ENCODE results near the gene LRP1. TPM values are rescaled to one million over a fixed set of nuclear protein-coding genes. Genes with fewer than 3 reads are reported as not detected.
A peak's percentile ranks its signal among the peaks of the same experiment; 100 is the strongest.

LRP1 gene
- total RNA-seq, 2 donors from 2014 or later, result 53.5 to 198 TPM

- Histone ChIP-seq H3K4me3 (no peak overlapping the region), H3K27me3 (replicated peaks; ENCODE audit: insufficient read depth) (no peaks in the 10 kb centered on the region), H3K9me3 (no peaks in the 10 kb centered on the region), H3K4me1 (replicated peaks) (no peaks in the 10 kb centered on the region), H3K27ac (no peak overlapping the region), H3K36me3 (no peaks in the 10 kb centered on the region)
- WGBS, result 34% methylated on average over 2 of the region's 2 CpGs
- TF ChIP-seq POLR2A (IDR thresholded peaks at IDR 0.05), result no peak
- TF ChIP-seq CTCF (IDR thresholded peaks at IDR 0.05), result no peak
- no peak for DNase-seq (ENCODE audit: low spot score)
- intact Hi-C loops (cut with DNase I), result loop anchor here (2.0 kb wide), 2 partner anchors 49 to 59 kb away; no protein-coding TSS in a partner anchor
Observed at GRCh38 chr12:57123813-57124212, 4.5 kb upstream of the LRP1 start.

DNA sequence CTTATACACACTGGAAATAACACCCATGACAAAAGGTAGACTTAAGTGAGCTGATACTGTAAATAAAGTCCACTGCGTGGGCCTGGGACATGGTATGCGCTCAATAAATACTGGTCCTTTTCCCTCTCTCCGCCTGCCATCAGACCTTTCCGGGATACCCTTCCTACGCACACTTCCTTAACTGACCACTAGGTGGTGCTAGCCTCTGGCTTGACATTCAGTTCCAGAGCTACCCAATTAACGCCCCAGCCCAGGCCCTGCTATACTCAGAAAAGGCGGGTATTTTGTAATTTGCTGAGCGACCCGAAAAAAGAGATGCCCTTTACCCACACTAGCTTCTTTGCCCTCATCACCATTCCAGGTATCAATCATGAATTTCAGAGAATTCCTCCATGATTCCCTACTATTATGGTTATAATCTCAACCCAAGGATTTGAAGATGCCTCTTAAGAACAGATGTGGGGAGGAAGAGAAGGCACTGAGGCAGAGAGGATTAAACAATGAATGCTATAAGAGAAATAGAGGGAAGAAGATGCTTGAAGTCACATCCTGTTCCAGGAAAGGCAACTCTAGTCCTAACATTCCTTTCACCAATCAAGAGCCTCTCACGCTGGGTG is 3.9 kb upstream of the LRP1 start:
- TF ChIP-seq POLR2A (IDR thresholded peaks at IDR 0.05) (no peak), POLR2AphosphoS5 (IDR thresholded peaks at IDR 0.05) (peak; percentile 68), CTCF (IDR thresholded peaks at IDR 0.05) (peak; percentile 93 to 96 (median 96))
- intact Hi-C loops (cut with DNase I), result loop anchor here (2.0 kb wide), 2 partner anchors 48 to 58 kb away; no protein-coding TSS in a partner anchor
- H3K27ac ChIP-seq, result no peak overlapping the region
- H3K27me3 ChIP-seq (replicated peaks; ENCODE audit: insufficient read depth), result no peaks in the 10 kb centered on the region
- 14% methylated on average over 10 of the region's 10 CpGs for WGBS
- no peaks in the 10 kb centered on the region for H3K36me3 ChIP-seq
- H3K4me3 ChIP-seq, result no peak overlapping the region
- H3K9me3 ChIP-seq, result no peaks in the 10 kb centered on the region
- DNase-seq (ENCODE audit: low spot score), result peak; percentile 67
- H3K4me1 ChIP-seq (replicated peaks), result no peaks in the 10 kb centered on the region

DNA sequence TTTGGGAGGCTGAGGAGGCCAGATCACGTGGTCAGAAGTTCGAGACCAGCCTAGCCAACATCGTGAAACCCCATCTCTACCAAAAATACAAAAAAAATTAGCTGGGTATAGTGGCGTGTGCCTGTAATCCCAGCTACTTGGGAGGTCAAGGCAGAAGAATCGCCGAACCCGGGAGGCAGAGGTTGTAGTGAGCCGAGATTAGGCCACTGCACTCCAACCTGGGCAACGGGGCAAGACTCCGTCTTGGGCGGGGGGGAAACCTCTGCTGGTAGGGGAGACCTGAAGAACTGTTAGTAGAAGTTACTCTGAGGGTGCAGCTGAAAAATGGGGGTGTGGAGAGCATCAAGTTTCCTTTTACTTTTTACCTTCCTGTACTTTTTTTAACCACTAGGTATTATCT is 2.2 kb upstream of the LRP1 start:
- Histone ChIP-seq H3K27ac (peak overlapping the region in 1 of 2 donors; percentile 94), H3K36me3 (no peaks in the 10 kb centered on the region), H3K27me3 (replicated peaks; ENCODE audit: insufficient read depth) (no peaks in the 10 kb centered on the region), H3K4me1 (replicated peaks) (no peaks in the 10 kb centered on the region), H3K4me3 (no peak overlapping the region), H3K9me3 (no peaks in the 10 kb centered on the region)
- no peak for TF ChIP-seq CTCF (IDR thresholded peaks at IDR 0.05)
- TF ChIP-seq POLR2A (IDR thresholded peaks at IDR 0.05), result no peak
- no peak for TF ChIP-seq POLR2AphosphoS5 (IDR thresholded peaks at IDR 0.05)
- no peak for DNase-seq (ENCODE audit: low spot score)
- 95% methylated on average over 11 of the region's 11 CpGs for WGBS
- intact Hi-C loops (cut with DNase I), result no loop called here

- no peaks in the 10 kb centered on the region for H3K36me3 ChIP-seq
- DNase-seq (ENCODE audit: low spot score), result no peak
- H3K27ac ChIP-seq, result peak overlapping the region; percentile 94 to 99
- H3K27me3 ChIP-seq (replicated peaks; ENCODE audit: insufficient read depth), result no peaks in the 10 kb centered on the region
- peak overlapping the region in 1 of 2 donors; percentile 60 for H3K4me3 ChIP-seq
- intact Hi-C loops (cut with DNase I), result no loop called here
- no peaks in the 10 kb centered on the region for H3K9me3 ChIP-seq
- TF ChIP-seq CTCF (IDR thresholded peaks at IDR 0.05) (no peak), POLR2AphosphoS5 (IDR thresholded peaks at IDR 0.05) (no peak), POLR2A (IDR thresholded peaks at IDR 0.05) (no peak)
- WGBS, result 24% methylated on average over 7 of the region's 7 CpGs
- no peaks in the 10 kb centered on the region for H3K4me1 ChIP-seq (replicated peaks)
Observed at GRCh38 chr12:57126561-57126960, 1.7 kb upstream of the LRP1 start.

DNA sequence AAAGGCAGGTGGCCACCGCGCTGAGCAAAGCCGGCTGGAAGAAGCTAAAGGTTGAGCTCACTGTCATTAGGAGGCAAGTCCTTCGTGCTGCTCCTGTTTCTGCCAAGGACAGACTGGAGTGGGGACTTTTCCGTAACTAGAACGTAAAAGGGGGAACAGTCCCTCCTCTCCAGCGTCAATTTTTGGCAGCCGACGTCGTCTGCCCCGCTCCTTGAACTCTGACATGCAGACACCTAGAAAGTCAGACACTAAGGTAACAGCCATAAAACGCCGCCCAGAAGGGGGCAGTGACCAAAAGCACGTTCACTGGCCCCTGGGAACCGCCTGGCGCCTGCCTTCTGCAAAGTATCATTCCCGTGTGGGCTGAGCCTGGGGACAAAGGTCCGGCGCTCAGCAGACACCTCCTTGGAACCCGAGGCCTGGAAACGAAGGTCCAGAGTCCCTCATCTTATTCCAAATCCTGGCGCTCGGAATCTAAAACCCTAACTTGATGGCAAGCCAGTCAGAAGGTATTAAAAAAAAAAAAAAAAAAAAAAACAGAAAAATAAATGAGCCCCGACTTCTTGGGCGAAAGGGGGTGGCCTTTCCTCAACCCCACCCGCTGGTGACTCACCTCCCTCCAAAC is 1.1 kb upstream of the LRP1 start:
- H3K4me1 ChIP-seq (replicated peaks), result no peaks in the 10 kb centered on the region
- 2% methylated on average over 26 of the region's 26 CpGs for WGBS
- peak overlapping the region; percentile 60 to 83 for H3K4me3 ChIP-seq
- H3K27me3 ChIP-seq (replicated peaks; ENCODE audit: insufficient read depth), result no peaks in the 10 kb centered on the region
- H3K27ac ChIP-seq, result peak overlapping the region; percentile 94 to 99
- peak; percentile 73 for DNase-seq (ENCODE audit: low spot score)
- no peaks in the 10 kb centered on the region for H3K9me3 ChIP-seq
- intact Hi-C loops (cut with DNase I), result no loop called here
- TF ChIP-seq POLR2A (IDR thresholded peaks at IDR 0.05) (no peak), CTCF (IDR thresholded peaks at IDR 0.05) (peak in 3 of 4 experiments; percentile 18 to 52 (median 44)), POLR2AphosphoS5 (IDR thresholded peaks at IDR 0.05) (peak; percentile 46)
- no peaks in the 10 kb centered on the region for H3K36me3 ChIP-seq

Measured in prostate gland (tissue), 2 donors.